Right ventricle myocardium superior (tissue), 1 donor: ENCODE data around the gene DDX47. TPM values are rescaled to one million over a fixed set of nuclear protein-coding genes. Genes with fewer than 3 reads are reported as not detected.
A peak's percentile ranks its signal among the peaks of the same experiment; 100 is the strongest.
"Not testable (repeated sequence)": the region's sequence is repeated elsewhere in the genome, so short reads cannot be mapped to it uniquely, and the experiment has no call there.

ENCODE experiments used
- ATAC-seq: fragments of 200-7000 bp; cut with Tn5 transposase; one replicate; pipeline ENCODE4 v1.9.1; 2020; ENCODE audit warnings: mild to moderate bottlenecking; ENCODE audit not compliant: poor library complexity
- DNase-seq: peaks from one replicate; pipeline ENCODE4 v3.0.0-alpha.2; 2020
- intact Hi-C: fragments of 100-400 bp; cut with DNase I; formaldehyde crosslinking; loops from one replicate; pipeline ENCODE4 v1.11.2; 2022
- total RNA-seq: library from RNA; stranded (reverse); fragmentation: NEBNext Ultra II Directional; extraction: Animal tissue kit (Norgen Biotek cat#: 25700); gene quantifications from one replicate; pipeline ENCODE4 v1.2.1, GENCODE V29; 2021
- donor health status: DM: no; HTN: yes; CAD: no; lungs with severe emphysema.

Gene DDX47
- total RNA-seq, 1 donor from 2014 or later, result 24.9 TPM

DNA sequence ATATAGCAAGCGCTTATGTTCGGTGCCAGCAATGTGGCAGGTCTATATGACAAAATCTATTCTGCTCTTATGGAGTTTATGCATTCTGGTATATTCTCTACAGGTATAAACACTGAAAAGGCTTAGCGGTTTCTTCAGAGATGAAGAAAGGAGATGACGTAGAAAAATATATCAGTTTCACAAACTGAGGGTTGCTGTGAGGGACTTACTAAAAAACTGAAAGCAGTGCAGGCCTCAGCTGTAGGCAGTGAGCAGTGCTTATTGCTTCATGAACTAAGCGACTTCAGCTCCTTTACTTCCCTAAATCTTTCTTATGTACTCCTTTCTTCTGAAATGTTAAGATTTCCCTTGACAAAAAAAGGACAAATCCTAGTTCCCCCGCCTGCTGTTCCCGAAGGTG lies 4.5 kb downstream of the DDX47 start:
- ATAC-seq (no peak), DNase-seq (no peak)
- intact Hi-C loops, result no loop called here

DNA sequence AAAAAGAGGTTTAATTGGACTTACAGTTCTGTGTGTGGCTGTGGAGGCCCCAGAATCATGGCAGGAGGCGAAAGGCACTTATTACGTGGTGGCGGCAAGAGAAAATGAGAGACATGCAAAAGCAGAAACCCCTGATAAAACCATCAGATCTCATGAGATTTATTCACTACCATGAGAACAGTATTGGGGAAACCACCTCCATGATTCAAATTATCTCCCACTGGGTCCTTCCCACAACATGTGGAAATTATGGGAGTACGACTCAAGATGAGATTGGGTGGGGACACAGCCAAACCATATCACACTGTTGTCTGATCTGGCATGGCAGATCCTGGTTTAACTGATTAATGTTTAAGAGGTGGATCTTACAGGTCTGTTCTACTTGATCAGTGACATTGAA lies 5.6 kb downstream of the DDX47 start:
- DNase-seq, result no peak
- intact Hi-C loops, result no loop called here

DNA sequence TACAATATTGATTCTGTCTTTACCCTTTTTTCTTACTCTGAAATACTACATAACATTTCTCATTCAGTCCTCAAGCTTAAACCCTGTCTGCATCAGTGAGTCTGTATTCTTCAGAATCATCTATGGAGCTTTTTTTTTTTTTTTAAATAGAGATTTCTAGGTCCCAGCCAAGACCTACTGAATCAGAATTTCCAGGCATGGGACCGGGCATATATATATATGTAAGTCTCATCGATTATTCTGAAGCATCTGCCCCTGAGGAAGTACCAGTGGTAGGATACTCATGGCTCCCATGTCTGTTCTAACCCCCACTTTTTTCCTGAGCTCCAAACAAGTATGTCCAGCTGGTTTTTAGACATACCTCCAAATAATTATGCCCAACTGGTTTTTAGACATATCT lies 6.1 kb downstream of the DDX47 start:
- ATAC-seq (no peak), DNase-seq (no peak)
- intact Hi-C loops, result no loop called here

More for the DNA sequence above, 5.6 kb downstream of the DDX47 start:
- no peak for ATAC-seq

DNA sequence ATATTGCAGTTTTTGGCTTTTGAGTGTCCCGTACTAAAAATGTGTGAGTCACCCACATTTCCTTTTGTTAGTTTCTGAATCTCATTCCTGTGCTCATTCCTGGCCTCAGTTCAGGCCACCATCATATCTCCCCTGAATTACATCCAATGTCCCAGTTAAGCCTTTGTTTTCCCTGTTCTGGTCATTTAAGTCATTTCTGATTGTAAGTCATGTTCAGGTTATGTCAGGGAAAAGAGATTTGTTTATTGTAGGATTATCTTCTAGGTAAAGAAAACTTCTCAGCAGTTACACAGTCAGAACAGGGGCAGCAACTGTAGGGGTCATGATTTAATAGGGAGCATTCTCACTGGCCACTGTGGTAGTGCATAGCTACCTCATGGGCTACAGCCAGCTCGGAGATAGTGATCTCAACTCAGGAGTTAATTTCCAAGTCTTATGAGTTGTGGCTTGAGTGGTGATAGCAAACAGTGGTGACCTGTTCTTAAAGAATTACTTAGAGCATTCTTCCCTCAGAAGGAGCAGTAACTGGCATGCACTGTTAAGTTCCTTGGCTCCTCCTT lies 6.7 kb downstream of the DDX47 start:
- no peak for DNase-seq
- intact Hi-C loops, result no loop called here
- ATAC-seq, result peak; percentile 53

DNA sequence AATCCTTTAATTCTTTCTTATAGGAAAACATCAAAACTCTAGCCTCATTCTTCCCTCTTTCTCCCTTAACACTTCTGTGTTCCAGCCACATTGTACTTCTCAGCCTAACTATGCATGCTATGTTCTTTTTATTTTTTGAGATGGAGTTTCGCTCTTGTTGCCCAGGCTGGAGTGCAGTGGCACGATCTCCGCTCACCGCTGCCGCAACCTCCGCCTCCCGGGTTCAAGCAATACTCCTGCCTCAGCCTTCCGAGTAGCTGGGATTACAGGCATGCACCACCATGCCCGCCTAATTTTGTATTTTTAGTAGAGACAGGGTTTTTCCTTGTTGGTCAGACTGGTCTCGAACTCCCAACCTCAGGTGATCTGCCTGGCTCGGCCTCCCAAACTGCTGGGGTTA lies 7.2 kb downstream of the DDX47 start:
- DNase-seq, ATAC-seq, intact Hi-C loops: not testable (repeated sequence)

DNA sequence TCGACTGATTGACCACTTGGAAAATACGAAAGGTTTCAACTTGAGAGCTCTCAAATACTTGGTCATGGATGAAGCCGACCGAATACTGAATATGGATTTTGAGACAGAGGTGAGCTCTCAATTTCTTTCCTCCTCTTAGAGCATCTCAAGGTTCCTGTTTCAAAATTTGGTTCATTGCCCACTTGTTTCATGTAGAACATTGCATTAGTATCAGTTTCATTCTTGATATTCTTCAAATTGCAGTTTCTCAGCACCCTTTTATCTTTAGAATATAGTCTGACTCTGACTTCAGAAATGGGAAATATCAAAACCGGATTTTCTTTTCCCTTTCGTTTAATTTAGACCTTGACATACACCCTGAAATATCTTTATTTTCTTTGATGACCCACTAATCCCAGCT lies 8.8 kb downstream of the DDX47 start:
- intact Hi-C loops, result no loop called here
- DNase-seq (no peak), ATAC-seq (no peak)

DNA sequence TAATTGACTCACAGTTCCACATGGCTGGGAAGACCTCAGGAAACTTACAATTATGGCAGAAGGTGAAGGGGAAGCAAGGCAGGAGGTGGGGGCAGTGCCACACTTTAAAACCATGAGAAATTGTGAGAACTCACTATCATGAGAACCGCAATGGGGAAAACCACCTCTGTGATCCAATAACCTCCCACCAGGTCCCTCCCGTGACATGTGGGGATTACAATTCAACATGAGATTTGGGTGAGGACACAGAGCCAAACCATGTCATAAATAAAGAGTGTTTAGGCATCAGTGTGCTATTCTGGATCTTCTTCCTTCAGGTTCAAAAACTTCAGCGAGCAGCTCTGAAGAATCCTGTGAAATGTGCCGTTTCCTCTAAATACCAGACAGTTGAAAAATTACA lies 9.7 kb downstream of the DDX47 start:
- DNase-seq, result no peak
- ATAC-seq, result no peak
- intact Hi-C loops, result no loop called here

DNA sequence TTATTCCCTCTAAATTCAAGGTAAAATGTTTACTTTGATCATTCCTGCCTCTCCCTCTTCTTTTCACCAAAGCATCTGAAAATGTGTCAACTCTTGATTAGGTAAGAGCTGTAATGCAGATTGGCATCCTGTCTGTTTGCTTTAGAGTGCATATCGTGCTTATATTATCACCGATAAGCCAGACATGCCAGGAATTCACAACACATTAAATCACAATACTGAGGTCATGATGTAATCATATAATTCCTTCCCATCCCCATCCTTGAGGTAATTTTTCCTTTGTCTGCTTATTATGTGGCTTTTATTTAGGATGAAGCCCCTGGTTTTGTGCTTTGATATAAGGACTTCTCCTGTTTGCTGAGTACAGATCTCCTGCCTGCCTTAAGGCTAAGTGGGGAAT lies 10.2 kb downstream of the DDX47 start:
- intact Hi-C loops, result no loop called here
- no peak for DNase-seq
- no peak for ATAC-seq

DNA sequence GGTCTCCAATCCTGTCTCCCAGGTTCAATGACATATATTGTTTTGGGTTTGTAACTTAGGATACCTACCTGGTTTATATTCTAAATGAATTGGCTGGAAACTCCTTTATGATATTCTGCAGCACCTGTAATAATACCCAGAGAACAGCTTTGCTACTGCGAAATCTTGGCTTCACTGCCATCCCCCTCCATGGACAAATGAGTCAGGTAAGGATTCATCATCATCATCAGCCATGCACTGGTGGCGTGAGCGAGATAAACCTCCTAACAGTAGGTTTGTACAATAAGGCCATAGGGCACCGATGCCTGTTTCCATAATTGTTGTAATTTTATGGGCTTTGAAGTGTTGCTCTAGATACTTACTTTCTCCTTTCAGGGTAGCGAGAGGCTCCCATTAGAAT lies 10.7 kb downstream of the DDX47 start:
- intact Hi-C loops, result no loop called here
- no peak for DNase-seq
- ATAC-seq, result no peak

DNA sequence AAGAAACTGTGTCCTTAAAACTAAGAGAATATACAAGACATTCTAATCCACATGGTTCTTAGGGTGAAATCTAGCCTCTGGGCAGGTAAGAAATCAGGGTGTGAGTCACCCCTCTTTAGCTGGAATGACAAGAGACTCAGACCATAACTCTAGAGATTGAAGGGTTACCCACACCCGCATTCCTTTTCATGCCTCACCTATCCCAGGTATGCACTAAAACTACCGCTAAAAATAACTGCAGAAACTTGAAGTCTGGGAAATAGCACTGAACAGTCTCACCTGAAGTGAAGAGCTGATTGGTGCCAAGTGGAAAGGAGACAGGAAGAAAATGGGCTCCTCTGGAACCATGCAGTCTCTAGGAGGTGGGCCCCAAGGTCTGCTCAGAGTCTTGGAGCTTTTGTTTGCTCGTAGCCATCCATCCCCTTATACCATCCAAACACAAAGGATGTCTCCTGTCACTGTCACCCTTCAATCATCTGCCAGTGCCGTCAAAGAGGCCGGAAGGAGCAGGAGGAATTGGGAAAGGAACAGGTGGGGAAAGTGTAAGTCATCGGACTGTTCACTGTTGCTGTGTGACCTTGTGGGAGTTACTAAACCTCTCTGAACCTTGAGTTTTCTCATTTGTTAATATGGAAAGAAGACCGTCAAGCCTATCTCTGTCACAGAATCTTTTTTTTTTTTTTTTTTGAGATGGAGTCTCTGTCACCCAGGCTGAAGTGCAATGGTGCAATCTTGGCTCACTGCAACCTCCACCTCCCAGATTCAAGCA lies 22.4 kb downstream of the DDX47 start:
- intact Hi-C loops, result no loop called here
- ATAC-seq, result no peak
- DNase-seq, result no peak

DNA sequence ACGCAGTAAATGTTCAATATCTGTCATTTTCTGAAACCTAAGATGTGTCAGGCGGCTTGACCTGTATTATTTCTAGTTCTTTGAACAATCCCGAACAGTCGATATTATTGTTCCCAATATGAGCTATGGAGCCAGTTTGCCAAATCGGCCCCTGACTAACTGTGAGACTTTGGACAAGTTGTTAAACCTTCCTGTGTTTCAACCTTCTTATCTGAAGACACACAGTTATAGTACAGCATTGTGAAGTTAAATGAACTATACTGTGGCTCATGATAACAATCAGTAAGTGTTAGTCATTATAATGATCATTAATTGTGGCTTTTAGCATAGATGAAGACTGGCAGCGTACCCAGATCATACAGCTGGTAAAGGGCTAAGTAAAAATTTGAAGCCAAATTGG lies 23.4 kb downstream of the DDX47 start:
- no peak for DNase-seq
- intact Hi-C loops, result no loop called here
- ATAC-seq, result no peak

DNA sequence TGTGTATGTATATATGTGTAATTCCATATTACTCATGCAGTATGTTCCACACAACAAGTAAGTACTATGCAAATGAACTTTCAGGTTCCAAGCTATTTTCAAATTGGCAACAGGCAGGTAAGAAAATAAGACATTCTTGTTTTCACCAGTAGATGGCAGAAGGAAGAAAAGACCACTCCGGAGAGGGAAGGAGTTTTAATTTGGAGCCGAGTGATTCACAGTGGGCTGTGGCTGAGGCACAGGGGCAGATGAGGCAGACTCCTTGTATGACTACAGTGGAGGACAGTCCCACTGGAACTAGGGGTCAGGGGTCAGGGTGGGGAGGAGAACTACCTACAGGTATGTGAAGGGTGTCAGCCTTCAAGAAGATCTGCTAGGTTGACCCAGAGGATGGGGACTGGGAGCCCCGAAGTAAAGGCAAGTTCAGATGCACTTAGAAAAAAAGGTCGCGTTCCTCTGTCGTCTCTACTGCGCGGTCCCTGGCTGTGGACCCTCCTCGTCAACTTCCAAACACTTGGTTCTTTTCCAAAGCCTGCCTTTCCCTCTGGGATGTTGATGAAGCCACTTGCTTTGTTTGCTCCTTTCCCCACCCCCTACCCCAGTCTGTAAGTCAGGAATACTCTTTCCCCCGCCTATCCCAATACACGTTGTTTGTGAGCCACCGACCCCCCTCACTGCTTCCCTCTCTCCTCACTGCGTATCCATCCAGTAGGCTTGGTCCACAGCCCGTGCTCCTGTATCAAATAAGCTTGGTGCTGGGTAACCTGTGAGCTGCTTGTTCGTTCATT lies 24.1 kb downstream of the DDX47 start:
- intact Hi-C loops, result no loop called here
- ATAC-seq (peak; percentile 57), DNase-seq (no peak)

DNA sequence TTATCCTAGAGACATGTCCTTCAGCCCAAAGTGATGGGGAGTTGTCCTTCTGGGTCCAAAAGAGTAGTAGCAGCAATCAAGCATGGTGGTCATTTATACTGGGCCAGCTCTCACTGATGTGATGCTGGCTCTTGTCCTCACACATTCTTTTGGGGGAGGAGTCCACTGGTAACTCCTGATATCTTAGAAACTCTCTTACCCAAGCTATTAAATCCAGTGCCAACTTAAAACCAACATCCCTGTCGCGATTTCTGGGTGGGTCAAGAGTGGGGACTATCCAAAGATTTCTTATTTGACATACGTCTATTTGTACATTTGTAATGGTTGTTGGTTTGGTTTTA lies 24.6 kb downstream of the DDX47 start:
- ATAC-seq (no peak), DNase-seq (no peak)
- intact Hi-C loops, result no loop called here

DNA sequence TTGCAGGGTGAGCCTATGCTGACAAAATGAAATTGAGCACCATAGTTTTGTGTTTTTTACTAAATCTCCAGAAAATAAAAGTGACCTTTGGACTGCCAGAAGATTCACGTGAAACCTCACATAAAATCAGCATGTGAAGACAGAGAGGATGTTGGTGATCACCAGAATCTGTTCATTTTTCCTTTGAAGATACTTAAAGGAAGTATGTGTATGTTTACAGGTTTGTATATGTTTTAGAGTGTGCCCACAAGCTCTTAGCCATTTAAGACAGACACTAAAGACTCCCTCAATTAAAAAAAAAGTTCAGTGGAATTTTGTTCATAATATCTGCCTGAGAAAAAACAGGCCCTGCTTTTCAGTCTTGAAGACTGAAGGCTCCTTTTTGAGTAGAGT lies 25.9 kb downstream of the DDX47 start:
- ATAC-seq, result no peak
- no peak for DNase-seq
- intact Hi-C loops, result no loop called here

DNA sequence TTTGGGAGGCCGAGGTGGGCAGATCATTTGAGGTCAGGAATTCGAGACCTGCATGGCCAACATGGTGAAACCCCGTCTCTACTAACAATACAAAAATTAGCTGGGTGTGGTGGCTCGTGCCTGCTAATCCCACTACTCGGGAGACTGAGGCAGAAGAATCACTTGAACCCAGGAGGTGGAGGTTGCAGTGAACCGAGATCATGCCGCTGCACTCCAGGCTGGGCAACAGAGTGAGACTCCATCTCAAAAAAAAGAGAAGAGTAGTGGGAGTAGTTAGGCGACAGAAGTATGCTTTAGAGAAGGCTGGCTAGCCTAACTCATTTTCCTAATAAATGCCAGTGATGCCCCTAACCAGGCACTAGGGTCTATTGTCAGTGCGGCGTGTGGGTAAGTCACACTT lies 26.3 kb downstream of the DDX47 start:
- ATAC-seq, intact Hi-C loops, DNase-seq: not testable (repeated sequence)

DNA sequence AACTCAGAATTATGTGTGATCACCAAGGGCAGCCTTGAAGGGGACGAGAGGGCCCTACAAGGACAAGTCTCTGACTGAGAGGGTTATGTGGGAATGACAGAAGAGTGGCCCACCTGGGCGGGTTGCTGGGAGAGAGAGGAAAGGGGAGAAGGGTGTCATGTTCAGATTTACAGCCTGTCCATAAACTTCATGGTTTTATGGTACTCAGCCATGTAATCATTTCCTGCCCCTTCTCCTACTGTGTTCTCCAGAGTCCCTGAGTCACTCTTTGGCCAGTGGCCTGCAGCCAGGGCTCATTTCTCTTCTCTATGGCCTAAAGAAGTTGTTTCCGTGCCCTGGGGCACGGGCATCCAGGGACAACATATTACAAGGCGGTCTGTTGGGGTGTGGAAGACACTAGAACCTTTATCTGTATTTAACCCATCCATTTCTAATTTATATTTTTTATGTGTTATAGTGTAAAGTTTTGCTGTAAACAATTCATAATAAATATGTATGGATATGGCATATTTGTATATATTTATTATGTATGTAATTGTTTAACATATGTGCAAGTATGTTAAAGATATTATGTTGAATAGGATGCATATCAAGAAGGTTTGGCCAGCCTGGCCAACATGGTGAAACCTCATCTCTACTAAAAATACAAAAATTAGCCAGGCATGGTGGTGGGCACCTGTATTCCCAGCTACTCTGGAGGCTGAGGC lies 26.9 kb downstream of the DDX47 start:
- ATAC-seq (peak; percentile 53), DNase-seq (peak; percentile 67)
- intact Hi-C loops, result no loop called here

DNA sequence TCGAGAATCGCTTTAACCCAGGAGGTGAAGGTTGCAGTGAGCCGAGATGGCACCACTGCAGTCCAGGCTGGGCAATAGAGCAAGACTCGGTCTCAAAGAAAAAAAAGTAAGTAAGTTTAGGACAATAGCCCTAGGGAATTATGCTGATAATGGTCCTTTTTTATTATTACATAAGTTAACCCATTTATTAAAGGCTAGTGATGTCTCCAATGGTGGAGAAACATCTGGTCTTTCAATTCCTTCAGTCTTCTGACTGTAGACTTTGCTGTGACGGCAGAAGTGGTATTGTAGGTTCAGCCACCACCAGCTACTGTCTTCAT lies 27.4 kb downstream of the DDX47 start:
- ATAC-seq, result no peak
- intact Hi-C loops, result no loop called here
- no peak for DNase-seq

DNA sequence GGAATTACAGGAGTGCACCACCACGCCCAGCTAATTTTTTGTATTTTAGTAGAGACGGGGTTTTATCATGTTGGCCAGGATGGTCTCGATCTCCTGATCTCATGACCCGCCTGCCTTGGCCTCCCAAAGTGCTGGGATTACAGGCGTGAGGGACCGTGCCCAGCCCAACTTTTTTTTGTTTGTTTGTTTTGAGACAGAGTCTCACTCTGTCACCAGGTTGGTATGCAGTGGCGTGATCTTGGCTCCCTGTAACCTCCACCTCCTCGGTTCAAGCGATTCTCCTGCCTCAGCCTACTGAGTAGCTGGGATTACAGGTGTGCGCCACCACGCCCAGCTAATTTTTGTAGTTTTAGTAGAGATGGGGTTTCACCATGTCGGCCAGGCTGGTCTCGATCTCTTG lies 28.3 kb downstream of the DDX47 start:
- intact Hi-C loops, DNase-seq, ATAC-seq: not testable (repeated sequence)

DNA sequence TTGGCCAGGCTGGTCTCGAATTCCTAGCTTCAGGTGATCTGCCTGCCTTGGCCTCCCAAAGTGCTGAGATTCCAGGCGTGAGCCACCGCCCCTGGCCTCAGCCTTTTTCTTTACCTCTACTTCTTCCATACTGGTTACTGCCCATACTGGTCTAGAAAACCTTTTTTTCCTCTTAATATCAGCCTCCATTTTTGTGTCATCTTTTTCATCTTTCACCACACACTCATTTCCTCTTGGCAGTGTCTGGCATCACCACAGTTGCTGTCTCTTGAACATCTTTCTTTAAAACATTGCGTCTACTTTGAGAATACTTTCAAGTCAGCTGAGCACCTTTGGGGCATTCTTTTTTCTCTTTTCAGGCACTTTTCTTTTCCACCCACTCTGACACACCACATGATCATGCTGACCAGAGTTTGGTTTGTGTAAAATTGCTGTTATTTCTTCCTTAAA lies 32.7 kb downstream of the DDX47 start:
- ATAC-seq (no peak), DNase-seq (no peak)
- intact Hi-C loops, result no loop called here

DNA sequence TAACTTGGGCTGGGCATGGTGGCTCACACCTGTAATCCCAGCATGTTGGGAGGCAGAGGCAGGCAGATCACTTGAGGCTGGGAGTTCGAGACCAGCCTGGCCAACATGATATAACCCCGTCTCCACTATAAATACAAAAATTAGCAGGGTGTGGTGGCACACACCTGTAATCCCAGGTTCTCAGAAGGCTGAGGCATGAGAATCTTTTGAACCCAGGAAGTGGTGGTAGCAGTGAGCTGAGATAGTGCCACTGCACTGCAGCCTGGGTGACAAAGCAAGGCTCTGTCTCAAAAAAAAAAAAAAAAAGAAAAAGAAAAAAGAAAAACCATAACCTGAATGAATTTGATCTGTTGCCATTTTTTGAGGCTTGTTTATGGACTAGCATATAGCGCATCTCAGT lies 33.6 kb downstream of the DDX47 start:
- ATAC-seq, intact Hi-C loops: not testable (repeated sequence)

More for the DNA sequence above, 33.6 kb downstream of the DDX47 start:
- DNase-seq, result not testable (repeated sequence)
